GM21576 (cell line): Measurements from ENCODE around the gene IFT122.

Experiments used
- ATAC-seq: cut with Tn5 transposase; IDR thresholded peaks from one replicate; pipeline ENCODE4 v1.9.1; 2021; ENCODE audit warnings: mild to moderate bottlenecking, moderate library complexity; ENCODE audit not compliant: unreplicated experiment

The IFT122 gene

GRCh38 chr3:129554356-129555152, 114.5 kb downstream of the IFT122 start:
- ATAC-seq: no peak

- no peak for ATAC-seq
Measured at GRCh38 chr3:129555153-129555550, 115.1 kb downstream of the IFT122 start.

- no peak for ATAC-seq
Measured at GRCh38 chr3:129555616-129556357, 115.8 kb downstream of the IFT122 start.

- no peak for ATAC-seq
Measured at GRCh38 chr3:129556358-129556695, 116.3 kb downstream of the IFT122 start.

GRCh38 chr3:129556890-129557547, 117.0 kb downstream of the IFT122 start:
- no peak for ATAC-seq

GRCh38 chr3:129557548-129557894, 117.5 kb downstream of the IFT122 start:
- no peak for ATAC-seq

GRCh38 chr3:129558081-129558771, 118.2 kb downstream of the IFT122 start:
- no peak for ATAC-seq

- ATAC-seq: no peak
Measured at GRCh38 chr3:129558772-129559564, 118.9 kb downstream of the IFT122 start.

- no peak for ATAC-seq
Measured at GRCh38 chr3:129559565-129560079, 119.6 kb downstream of the IFT122 start.

GRCh38 chr3:129560269-129560787, 120.3 kb downstream of the IFT122 start:
- no peak for ATAC-seq

- ATAC-seq: no peak
Measured at GRCh38 chr3:129560911-129561594, 121.0 kb downstream of the IFT122 start.

- ATAC-seq: no peak
Measured at GRCh38 chr3:129561619-129562248, 121.7 kb downstream of the IFT122 start.

GRCh38 chr3:129562803-129563202, 122.8 kb downstream of the IFT122 start:
- no peak for ATAC-seq

- no peak for ATAC-seq
Measured at GRCh38 chr3:129563332-129563731, 123.3 kb downstream of the IFT122 start.

- ATAC-seq: no peak
Measured at GRCh38 chr3:129563850-129564535, 124.0 kb downstream of the IFT122 start.

- no peak for ATAC-seq
Measured at GRCh38 chr3:129564981-129565644, 125.1 kb downstream of the IFT122 start.

- no peak for ATAC-seq
Measured at GRCh38 chr3:129565902-129566301, 125.9 kb downstream of the IFT122 start.

- ATAC-seq: no peak
Measured at GRCh38 chr3:129567176-129567705, 127.2 kb downstream of the IFT122 start.
